ENCODE measurements around the gene MBP. TPM values are rescaled to one million over a fixed set of nuclear protein-coding genes. Genes with fewer than 3 reads are reported as not detected.

MBP gene
- polyA plus RNA-seq, 3 donors from 2014 or later: 187 to 403 (median 297) TPM

DNA sequence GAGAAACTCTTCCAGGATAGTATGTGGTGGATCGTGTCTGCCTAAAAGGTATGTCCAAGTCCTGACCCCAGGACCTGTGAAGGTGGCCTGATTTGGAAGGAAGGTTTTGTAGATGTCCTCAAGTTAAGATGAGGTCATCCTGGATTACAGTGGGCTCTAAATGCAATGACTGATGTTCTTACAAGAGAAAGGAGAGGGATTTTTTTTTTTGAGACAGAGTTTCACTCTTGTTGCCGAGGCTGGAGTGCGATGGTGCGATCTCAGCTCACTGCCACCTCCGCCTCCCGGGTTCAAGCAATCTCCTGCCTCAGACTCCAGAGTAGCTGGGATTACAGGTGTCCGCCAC, 19.9 kb downstream of the MBP start:
- Mint-ChIP-seq H3K27ac (peak overlapping the region; percentile 97 to 100 (median 98)), H3K9me3 (no peaks in the 10 kb centered on the region), H3K36me3 (peaks cover 15 to 40% (median 17%) of the 10 kb centered on the region in 3 donors), H3K4me1 (peaks cover 99 to 100% of the 10 kb centered on the region in 2 donors), H3K27me3 (ENCODE audit: low read depth in 3 of 3) (peaks cover 3 to 30% (median 17%) of the 10 kb centered on the region in 3 donors), H3K4me3 (peak overlapping the region; percentile 68 to 84 (median 77))
- DNase-seq: no peak

DNA sequence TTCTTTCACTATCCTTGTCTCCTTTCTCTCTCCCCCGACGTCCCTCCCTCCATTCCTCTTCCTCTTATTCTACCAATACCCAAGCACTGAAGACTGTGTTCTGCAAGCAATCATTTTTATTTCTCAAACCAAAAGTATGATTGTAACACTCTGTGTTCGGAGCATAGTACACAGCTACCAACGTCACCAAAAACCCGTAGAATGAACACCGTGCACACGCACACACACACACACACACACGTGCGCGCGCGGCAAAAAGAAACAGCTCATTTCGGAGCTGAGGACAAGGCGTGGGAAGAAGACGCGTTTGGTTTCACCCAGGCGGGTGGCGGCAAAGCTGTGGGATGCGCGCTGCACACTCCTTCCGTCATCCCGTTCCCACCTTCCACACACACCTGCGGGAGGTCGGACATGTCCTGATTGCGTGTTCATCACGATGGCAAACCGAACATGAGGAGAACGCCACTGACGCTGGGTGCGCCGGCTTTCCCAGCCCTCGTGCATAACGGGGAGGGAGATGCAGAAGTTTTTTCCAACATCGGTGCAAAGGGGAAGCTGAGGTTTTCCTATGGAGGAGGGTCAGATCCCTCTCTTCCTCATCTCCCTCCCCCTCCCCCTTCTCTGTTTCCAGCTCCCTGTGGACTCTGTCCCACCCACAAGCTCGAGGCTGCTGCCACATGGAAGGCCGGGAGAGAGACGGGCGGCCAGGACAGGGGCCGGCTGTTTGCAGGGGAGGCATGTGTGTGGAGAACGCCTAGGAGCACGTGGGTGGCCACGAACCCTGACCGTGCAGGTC, 20.4 kb downstream of the MBP start:
- DNase-seq: peak in 1 of 3 donors; percentile 32
- Mint-ChIP-seq H3K9me3 (no peaks in the 10 kb centered on the region), H3K4me3 (peak overlapping the region; percentile 68 to 84 (median 77)), H3K4me1 (peaks cover 100% of the 10 kb centered on the region in 2 donors), H3K27me3 (ENCODE audit: low read depth in 3 of 3) (peaks cover 3 to 29% (median 17%) of the 10 kb centered on the region in 3 donors), H3K27ac (peak overlapping the region; percentile 97 to 100 (median 98)), H3K36me3 (peaks cover 11 to 37% (median 17%) of the 10 kb centered on the region in 3 donors)

DNA sequence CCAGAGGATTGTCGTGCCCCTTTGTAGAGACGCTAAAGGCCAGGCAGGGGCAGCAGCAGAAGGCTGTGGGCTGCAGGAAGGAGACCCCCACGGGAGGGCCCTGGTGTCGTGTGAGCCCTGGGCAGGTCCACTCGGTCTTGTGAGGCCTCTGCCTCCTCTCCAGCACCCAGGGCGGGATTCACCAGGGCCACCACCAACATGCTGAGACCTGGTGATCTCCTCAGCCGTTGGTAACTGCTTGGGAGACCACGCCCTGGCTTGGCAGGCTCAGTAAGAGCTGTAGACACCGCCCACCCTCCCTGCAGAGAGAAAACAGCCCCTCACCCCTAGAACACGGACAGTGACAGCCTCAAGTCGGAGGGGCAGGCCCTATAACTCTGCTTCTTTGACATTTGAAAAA, 21.1 kb downstream of the MBP start:
- Mint-ChIP-seq H3K27ac (peak overlapping the region; percentile 97 to 100 (median 98)), H3K27me3 (ENCODE audit: low read depth in 3 of 3) (peaks cover 5 to 35% (median 23%) of the 10 kb centered on the region in 3 donors), H3K4me1 (peaks cover 100% of the 10 kb centered on the region in 2 donors), H3K9me3 (no peaks in the 10 kb centered on the region), H3K4me3 (peak overlapping the region; percentile 68 to 84 (median 75)), H3K36me3 (peaks cover 11 to 36% (median 18%) of the 10 kb centered on the region in 3 donors)
- DNase-seq: no peak

DNA sequence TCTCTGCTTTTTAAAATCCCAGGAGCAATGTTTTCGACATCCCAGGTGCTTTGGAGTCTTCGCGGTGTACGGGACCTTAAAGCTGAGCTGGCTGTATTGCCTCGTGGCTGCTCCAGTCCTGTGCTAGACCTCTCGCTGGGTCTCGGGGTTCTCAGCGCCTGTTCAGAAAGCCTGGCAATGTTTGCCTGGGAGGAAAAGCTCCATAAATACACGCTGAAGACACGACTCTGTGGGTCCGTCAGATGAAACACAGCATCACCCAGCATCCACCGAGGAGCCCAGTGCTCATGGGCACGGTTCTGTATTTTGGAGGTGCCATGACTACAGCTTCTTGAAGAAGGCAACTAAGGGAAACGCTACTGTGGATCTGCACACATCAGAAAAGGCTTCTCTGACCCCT, 21.6 kb downstream of the MBP start:
- H3K4me1 Mint-ChIP-seq: peaks cover 100% of the 10 kb centered on the region in 2 donors
- H3K27me3 Mint-ChIP-seq (ENCODE audit: low read depth in 3 of 3): peaks cover 8 to 40% (median 28%) of the 10 kb centered on the region in 3 donors
- peak overlapping the region in 4 of 5 donors; percentile 70 to 84 (median 80) for H3K4me3 Mint-ChIP-seq
- H3K9me3 Mint-ChIP-seq: no peaks in the 10 kb centered on the region
- DNase-seq: no peak
- peaks cover 15 to 40% (median 21%) of the 10 kb centered on the region in 3 donors for H3K36me3 Mint-ChIP-seq
- H3K27ac Mint-ChIP-seq: peak overlapping the region; percentile 97 to 100 (median 98)

DNA sequence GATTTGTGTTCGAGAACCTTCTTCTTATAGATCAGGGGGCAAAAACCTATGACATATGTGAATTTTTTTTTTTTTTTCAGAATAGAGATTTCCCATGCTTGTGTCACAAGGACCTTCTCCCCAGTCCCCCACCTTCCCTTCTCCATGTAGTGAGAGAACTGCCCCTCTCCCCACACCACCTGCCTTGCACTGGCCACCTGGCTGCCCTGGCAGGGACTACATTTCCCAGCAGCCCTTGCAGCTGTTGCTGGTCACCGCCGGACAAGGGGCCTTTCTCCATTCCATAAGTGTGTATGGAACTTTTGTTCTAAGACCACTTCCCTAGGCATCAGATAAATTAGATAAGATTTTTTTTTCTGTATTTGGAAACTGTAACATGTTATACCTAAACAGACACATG, 22.2 kb downstream of the MBP start:
- H3K27me3 Mint-ChIP-seq (ENCODE audit: low read depth in 3 of 3): peaks cover 11 to 45% (median 31%) of the 10 kb centered on the region in 3 donors
- DNase-seq: no peak
- H3K4me1 Mint-ChIP-seq: peaks cover 100% of the 10 kb centered on the region in 2 donors
- H3K4me3 Mint-ChIP-seq: peak overlapping the region in 4 of 5 donors; percentile 29 to 76 (median 36)
- H3K27ac Mint-ChIP-seq: peak overlapping the region; percentile 97 to 100 (median 98)
- no peaks in the 10 kb centered on the region for H3K9me3 Mint-ChIP-seq
- H3K36me3 Mint-ChIP-seq: peaks cover 20 to 45% (median 25%) of the 10 kb centered on the region in 3 donors

DNA sequence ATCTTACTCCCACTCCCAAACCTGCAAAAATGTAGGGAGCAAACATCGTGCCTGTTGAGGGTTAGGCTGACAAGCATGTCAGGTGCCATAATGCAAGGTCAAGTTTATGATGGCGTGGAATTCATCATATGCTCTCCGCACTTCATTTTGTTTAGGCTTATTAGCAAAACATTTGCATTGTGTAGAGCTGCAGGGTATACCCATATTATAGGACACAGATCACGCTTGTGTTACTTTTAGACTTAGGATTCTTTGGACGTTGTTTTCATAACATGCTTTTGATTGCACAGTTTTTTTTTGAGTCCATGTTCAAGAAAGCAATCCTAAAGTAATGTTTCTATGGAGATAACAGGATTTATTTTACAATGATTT, 22.9 kb downstream of the MBP start:
- Mint-ChIP-seq H3K27ac (peak overlapping the region; percentile 97 to 100 (median 98)), H3K4me1 (peaks cover 100% of the 10 kb centered on the region in 2 donors), H3K9me3 (no peaks in the 10 kb centered on the region), H3K36me3 (peaks cover 27 to 51% (median 32%) of the 10 kb centered on the region in 3 donors), H3K4me3 (peak overlapping the region in 2 of 5 donors; percentile 75 to 76), H3K27me3 (ENCODE audit: low read depth in 3 of 3) (peaks cover 14 to 45% (median 33%) of the 10 kb centered on the region in 3 donors)
- DNase-seq: no peak

DNA sequence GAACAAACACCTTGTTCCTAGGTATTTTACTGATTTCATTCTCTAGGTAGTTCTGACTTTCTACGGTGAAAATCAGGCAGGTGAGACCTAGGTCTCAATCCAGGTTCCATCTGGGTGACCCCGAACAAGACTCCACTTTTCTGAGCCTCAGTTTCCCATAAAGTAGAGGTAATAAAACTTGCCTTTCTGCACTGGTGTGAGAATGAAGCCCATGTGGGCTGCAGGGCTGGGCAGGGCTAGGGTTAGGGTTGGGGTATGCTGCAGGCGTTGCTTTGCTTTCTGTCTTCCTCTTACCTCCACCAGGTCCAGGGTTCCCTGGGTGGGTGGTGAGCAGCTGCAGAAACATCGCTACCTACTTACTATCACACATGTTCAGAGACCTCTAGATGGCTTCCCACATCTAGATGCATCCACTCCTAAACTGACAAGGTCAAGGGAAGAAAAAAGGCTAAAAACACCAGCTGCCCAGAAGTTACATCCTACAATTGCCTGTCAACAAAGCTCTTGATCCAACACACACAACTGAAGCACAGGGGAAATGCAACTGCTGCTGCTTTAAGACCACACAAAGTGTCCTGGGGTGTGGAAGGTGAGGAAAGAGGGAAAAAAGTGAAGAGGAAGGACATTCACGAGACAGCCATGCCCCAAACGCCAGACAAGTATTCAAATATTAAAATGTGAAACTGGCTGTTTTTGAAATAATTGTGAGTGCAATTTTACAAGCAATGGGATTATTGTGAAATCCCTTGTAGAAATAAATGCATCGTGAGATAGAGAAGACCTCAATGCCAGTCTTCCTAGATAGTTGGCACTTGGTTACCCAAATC, 23.5 kb downstream of the MBP start:
- Mint-ChIP-seq H3K4me1 (peaks cover 99 to 100% of the 10 kb centered on the region in 2 donors), H3K9me3 (no peaks in the 10 kb centered on the region), H3K27ac (peak overlapping the region; percentile 97 to 100 (median 98)), H3K36me3 (peaks cover 30 to 52% (median 34%) of the 10 kb centered on the region in 3 donors), H3K4me3 (peak overlapping the region; percentile 8 to 86 (median 75)), H3K27me3 (ENCODE audit: low read depth in 3 of 3) (peaks cover 14 to 43% (median 32%) of the 10 kb centered on the region in 3 donors)
- DNase-seq: no peak

DNA sequence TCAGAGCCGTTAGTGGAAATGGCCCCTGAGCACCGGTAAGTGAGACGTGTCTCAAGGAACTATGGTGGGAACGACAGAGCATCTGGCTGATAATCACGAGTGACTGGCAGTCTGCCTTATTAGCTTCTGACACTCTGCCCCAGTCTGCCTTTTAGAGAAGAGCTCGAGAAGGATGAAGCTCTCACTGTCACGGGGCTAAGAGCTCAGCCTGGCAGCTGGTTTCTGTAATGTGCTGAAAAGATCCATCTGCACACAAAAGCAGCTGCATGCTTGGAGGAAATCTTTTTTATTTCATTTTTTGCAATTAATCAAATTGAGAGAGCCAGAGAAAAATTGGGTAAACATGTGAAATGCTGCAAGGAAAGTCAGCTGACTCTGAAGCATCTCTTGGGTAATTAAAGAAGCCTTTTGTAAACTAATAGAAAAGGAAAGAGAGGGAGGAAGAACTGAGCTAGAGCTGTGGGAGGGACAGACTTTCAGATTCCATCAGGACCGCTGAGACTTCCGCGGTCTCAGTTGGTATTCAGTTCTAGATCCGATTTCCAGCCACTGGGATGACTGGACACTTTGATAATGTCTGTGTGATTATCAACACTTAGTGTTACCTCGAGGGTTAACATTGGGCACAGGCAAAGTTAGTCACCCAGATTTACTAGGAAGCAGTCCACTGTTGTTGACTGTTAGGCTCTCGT, 24.4 kb downstream of the MBP start:
- peaks cover 36 to 53% (median 37%) of the 10 kb centered on the region in 3 donors for H3K36me3 Mint-ChIP-seq
- peaks cover 99 to 100% of the 10 kb centered on the region in 2 donors for H3K4me1 Mint-ChIP-seq
- peak in 1 of 3 donors; percentile 52 for DNase-seq
- no peaks in the 10 kb centered on the region for H3K9me3 Mint-ChIP-seq
- H3K27ac Mint-ChIP-seq: peak overlapping the region; percentile 97 to 100 (median 98)
- peaks cover 14 to 40% (median 34%) of the 10 kb centered on the region in 3 donors for H3K27me3 Mint-ChIP-seq (ENCODE audit: low read depth in 3 of 3)
- peak overlapping the region; percentile 64 to 90 (median 76) for H3K4me3 Mint-ChIP-seq

DNA sequence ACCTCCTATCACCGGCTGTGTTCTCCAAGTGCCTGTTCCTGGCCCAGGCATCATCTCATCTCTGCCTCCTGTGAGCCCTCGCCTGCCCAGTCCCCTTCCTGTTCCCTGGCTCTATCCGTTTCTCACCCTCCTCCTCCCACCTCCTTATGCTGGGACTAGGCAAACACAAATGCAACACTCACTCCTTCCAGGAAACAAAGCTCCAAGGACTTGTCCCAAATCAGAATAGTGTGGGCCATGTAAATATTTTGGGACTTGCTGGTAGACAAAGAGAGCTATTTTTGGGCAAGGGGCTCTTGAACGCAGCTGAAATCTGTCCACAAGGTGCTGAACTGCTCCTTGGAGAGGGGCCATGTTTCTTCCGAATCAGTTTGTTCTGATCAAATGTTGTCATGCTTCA, 25.3 kb downstream of the MBP start:
- Mint-ChIP-seq H3K36me3 (peaks cover 30 to 48% (median 31%) of the 10 kb centered on the region in 3 donors), H3K27ac (peak overlapping the region; percentile 97 to 100 (median 98)), H3K9me3 (no peaks in the 10 kb centered on the region), H3K27me3 (ENCODE audit: low read depth in 3 of 3) (peaks cover 14 to 35% (median 32%) of the 10 kb centered on the region in 3 donors), H3K4me1 (peaks cover 99 to 100% of the 10 kb centered on the region in 2 donors), H3K4me3 (peak overlapping the region; percentile 68 to 90 (median 76))
- no peak for DNase-seq

DNA sequence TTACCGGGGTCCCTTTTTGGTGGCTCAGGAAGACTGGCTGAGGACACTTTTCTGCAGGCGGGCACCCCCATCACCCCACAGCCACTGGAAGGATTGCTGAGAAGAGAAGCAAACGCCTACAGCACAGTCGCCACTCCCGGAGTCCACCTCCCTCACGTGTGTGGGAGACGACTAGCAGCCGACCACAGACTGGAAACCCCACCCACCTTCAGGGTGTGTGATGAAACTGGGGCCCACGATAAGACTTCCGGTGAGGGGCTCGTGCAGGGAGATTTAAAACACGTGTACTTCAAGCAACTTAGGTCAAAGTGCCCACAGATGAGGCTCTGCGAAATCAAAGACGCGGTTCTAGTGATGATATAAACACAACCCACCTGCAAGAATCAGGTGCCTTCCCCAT, 26.3 kb downstream of the MBP start:
- Mint-ChIP-seq H3K4me3 (peak overlapping the region; percentile 68 to 90 (median 76)), H3K4me1 (peaks cover 99 to 100% of the 10 kb centered on the region in 2 donors), H3K9me3 (no peaks in the 10 kb centered on the region), H3K36me3 (peaks cover 27 to 48% (median 30%) of the 10 kb centered on the region in 3 donors), H3K27ac (peak overlapping the region; percentile 97 to 100 (median 98)), H3K27me3 (ENCODE audit: low read depth in 3 of 3) (peaks cover 10 to 37% (median 34%) of the 10 kb centered on the region in 3 donors)
- peak; percentile 89 to 90 (median 90) for DNase-seq

DNA sequence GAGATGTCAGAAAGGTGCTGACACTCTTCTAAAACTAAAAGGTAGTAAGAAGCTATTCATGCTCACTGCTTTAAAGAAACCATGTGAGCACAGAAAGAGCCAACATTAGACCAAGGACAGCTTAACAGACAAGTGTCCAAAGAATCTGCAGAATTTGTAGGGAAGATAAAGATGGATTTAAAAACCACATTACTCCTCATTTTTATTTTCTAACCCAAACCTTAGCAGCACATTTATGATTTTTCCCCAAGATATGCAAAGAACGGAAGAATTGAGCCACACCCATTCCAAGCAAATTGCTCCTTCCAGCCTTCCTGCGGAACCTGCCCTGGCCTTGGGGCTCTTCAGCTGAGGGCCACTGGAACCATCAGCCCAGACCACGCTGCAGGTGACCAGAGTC, 26.9 kb downstream of the MBP start:
- Mint-ChIP-seq H3K36me3 (peaks cover 27 to 50% (median 30%) of the 10 kb centered on the region in 3 donors), H3K9me3 (no peaks in the 10 kb centered on the region), H3K27ac (peak overlapping the region; percentile 97 to 100 (median 98)), H3K4me3 (peak overlapping the region; percentile 68 to 90 (median 76)), H3K4me1 (peaks cover 99 to 100% of the 10 kb centered on the region in 2 donors), H3K27me3 (ENCODE audit: low read depth in 3 of 3) (peaks cover 10 to 39% (median 36%) of the 10 kb centered on the region in 3 donors)
- DNase-seq: no peak

DNA sequence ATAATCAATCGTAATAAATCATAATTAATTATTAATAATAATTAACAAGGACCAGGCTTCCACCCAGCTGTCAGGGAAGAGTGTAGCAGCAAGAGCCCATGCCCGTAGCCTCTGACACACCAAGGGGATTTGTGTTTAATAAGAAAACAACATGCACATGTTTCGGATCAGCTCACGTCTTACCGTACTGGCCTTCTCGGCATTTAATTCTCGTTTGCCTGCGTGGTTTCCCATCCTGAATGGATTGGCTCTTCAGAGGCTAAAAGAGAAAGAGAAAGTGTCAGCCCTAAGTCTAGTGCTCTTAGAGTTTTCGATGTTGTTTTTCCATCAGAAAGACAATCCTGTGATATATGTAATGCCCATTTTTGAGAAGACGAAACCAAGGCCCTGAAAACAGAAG, 27.6 kb downstream of the MBP start:
- H3K9me3 Mint-ChIP-seq: no peaks in the 10 kb centered on the region
- peaks cover 99 to 100% of the 10 kb centered on the region in 2 donors for H3K4me1 Mint-ChIP-seq
- DNase-seq: peak in 1 of 3 donors; percentile 46
- peak overlapping the region; percentile 97 to 100 (median 98) for H3K27ac Mint-ChIP-seq
- H3K36me3 Mint-ChIP-seq: peaks cover 25 to 51% (median 28%) of the 10 kb centered on the region in 3 donors
- H3K4me3 Mint-ChIP-seq: peak overlapping the region; percentile 68 to 90 (median 76)
- H3K27me3 Mint-ChIP-seq (ENCODE audit: low read depth in 3 of 3): peaks cover 10 to 42% (median 39%) of the 10 kb centered on the region in 3 donors
